GM19397 (cell line): ENCODE measurements around the gene KLK12.

ENCODE experiments used
- ATAC-seq: cut with Tn5 transposase; IDR thresholded peaks from one replicate; pipeline ENCODE4 v1.9.1; 2021; ENCODE audit warnings: mild to moderate bottlenecking, moderate library complexity; ENCODE audit not compliant: unreplicated experiment

Gene KLK12

DNA sequence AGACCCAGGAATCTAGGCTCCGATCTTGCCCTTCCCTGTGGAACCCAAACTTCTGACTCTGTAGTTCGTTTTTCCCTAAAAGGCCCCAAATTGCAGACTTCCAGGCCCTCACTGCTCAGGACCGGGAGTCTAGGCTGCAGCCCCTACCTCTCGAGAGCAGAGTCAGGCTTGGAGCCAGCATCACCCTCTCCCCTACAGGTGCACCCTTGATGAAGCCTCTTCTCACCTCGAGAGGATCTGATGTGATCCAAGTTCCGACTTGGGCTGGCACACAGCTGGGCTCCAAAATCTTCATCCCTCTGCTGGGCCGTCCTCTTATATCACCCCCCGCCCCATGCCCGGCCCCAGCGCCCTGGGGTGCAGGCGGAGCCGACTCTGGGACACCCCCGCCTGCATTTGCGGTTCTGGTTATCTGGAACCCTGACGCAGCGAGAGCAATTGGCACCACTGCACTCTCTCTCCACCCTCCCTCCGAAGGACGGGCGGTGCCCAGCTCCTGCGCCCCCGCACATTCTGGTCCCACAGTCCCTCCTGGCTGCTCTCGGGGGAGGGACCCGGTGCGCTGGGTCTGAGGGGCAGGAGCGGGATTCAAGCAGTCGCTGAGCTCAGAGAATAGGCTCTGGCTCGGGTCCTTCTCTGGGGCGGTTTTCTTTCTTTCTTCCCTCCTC is 51.0 kb downstream of the KLK12 start, which contains the start of gene KLK7:
TSS of gene KLK7 (minus strand) at position 293 of the 668 bp plus-strand sequence. CDS start 1,518 bp downstream, outside the sequence.
- no peak for ATAC-seq

DNA sequence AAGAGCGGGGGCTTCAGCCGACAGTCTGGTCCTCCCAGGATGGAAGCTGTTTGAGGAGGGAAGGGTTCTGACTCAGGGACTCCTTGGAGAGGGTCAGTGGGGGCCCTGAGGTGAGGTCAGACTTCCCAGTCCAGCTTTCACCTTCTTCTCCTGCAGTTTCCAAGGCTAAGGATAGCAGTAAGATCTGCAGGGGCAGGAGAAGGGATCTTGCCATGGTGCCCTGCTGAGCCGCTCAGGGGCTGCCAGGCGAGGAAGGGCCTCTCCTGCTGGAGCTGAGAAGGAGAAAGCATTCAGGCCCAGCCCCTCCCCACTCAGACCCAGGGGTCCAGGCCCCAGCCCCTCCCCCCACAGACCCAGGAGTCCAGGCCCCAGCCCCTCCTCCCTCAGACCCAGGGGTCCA is 52.6 kb downstream of the KLK12 start:
- no peak for ATAC-seq

DNA sequence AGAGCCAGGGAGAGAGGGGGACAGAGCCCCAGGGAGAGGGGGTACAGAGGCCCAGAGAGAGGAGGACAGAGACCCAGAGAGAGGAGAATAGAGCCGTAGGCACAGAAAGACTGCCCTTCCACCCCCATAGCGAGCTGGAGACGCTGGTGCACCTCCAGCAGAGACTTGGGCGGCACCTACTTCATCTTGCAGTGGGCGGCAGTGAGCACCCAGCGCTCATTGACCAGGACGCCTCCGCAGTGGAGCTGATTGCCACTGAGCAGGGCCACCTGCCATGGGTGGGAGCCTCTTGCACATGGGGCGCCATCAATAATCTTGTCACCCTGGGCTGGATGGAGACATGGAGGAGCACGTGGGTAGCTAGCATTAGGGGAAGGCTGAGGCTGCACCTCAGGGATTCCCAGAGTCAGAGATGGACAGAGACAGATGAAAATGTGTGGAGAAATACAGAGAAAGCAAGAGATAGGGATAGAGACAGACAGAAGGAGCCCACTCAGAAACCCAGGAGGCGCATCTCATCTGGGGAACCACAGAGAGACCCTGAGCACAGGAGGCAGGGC is 53.1 kb downstream of the KLK12 start:
- ATAC-seq: no peak

DNA sequence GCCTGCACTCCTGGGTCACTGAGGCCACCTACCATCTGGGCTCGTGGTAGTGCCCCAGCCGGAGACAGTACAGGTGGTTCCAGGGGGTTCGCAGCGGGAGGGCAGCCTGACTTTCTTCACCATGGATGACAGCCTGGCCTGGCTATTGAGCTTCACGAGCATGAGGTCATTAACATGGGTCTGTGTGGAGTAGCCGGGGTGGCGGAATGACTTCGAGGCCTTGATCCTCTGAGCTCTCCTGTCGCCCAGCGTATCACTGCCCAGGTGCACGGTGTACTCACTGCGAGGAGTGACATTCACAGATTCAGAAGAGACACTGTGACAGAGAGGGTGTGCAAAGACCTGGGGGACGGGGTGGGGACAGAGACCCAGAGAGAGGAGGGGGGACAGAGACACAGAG is 54.6 kb downstream of the KLK12 start:
- ATAC-seq: no peak

DNA sequence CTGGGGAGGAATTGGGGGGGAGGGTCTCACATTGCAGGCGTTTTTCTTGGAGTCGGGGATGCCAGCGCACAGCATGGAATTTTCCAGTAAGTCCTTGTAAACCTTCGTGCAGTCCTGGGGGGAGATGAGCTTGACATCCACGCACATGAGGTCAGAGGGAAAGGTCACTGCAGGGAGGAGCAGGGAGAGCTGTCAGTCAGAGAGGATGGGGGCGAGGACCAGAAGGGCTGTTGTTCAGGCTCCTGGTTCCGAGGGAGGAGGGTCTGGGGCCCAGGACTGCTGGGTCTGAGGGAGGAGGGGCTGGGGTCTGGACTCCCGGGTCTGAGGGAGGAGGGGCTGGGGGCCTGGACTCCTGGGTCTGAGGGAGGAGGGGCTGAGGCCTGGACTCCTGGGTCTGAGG is 55.0 kb downstream of the KLK12 start:
- ATAC-seq: no peak
